H1 (cell line): ENCODE results near the gene SPP1. TPM values are rescaled to one million over a fixed set of nuclear protein-coding genes. Genes with fewer than 3 reads are reported as not detected.

ENCODE experiments used
- CTCF ChIA-PET: fragments of 300-600 bp; sonication (Branson Sonifier 250); formaldehyde crosslinking; loops from one replicate; lab custom pipeline; 2021; ENCODE audit not compliant: partially characterized antibody; lab: Charles Lee
- POLR2A ChIA-PET: fragments of 300-600 bp; sonication (Branson Sonifier 250); formaldehyde crosslinking; loops from one replicate; lab custom pipeline; 2021; ENCODE audit warnings: inconsistent platforms; ENCODE audit not compliant: partially characterized antibody; lab: Charles Lee
- DNase-seq, 2 experiments: peaks; one replicate each; pipeline versions ENCODE4 v3.0.0 to v3.0.0-alpha.2; 2010 to 2022; ENCODE audit warnings: low spot score in 2 of 2, low read depth in 1 of 2, mixed read lengths in 1 of 2
- FAIRE-seq: peaks from 2 replicates; lab custom pipeline; 2011; peaks lifted over from hg19 to GRCh38; lab: Jason Lieb, UNC
- H2AFZ ChIP-seq: 2 replicates; pipeline ENCODE4 v1.8.1; 2012; ENCODE audit warnings: low read length, inconsistent platforms
- H2AK5ac ChIP-seq: 2 replicates; pipeline ENCODE4 v1.6.1; 2013; ENCODE audit warnings: low read depth, low read length
- H2BK120ac ChIP-seq: replicated peaks from 2 replicates; pipeline ENCODE3; 2013; ENCODE audit warnings: low read depth, low read length, inconsistent platforms
- H2BK12ac ChIP-seq: 2 replicates; pipeline ENCODE4 v1.6.1; 2013; ENCODE audit warnings: low read depth, low read length
- H2BK15ac ChIP-seq: 2 replicates; pipeline ENCODE4 v1.6.1; 2013; ENCODE audit warnings: low read length
- H2BK20ac ChIP-seq: 2 replicates; pipeline ENCODE4 v1.6.1; 2013; ENCODE audit warnings: low read length
- H2BK5ac ChIP-seq: 2 replicates; pipeline ENCODE4 v1.6.1; 2013; ENCODE audit warnings: low read depth, low read length
- H3K14ac ChIP-seq: 2 replicates; pipeline ENCODE4 v1.6.1; 2013; ENCODE audit warnings: inconsistent platforms; ENCODE audit not compliant: insufficient read length
- H3K18ac ChIP-seq: 2 replicates; pipeline ENCODE4 v1.6.1; 2013; ENCODE audit warnings: low read length; ENCODE audit errors: extremely low read depth
- H3K23ac ChIP-seq: 2 replicates; pipeline ENCODE4 v1.6.1; 2013; ENCODE audit warnings: inconsistent platforms; ENCODE audit not compliant: insufficient read length
- H3K23me2 ChIP-seq: 2 replicates; pipeline ENCODE4 v1.6.1; 2013; ENCODE audit warnings: low read depth, low read length
- H3K27ac ChIP-seq: 2 replicates; pipeline ENCODE4 v1.6.1; 2011; ENCODE audit warnings: low read depth, low read length, inconsistent platforms
- H3K27me3 ChIP-seq, 4 experiments: replicated peaks in 1 of 4; 1 replicate in 1 of 4; 2 replicates in 3 of 4; pipeline versions ENCODE4 v1.6.1 to v1.8.1; 2011 to 2013; ENCODE audit warnings: low read length in 3 of 4, mild to moderate bottlenecking in 3 of 4, inconsistent platforms in 2 of 4, mixed read lengths in 2 of 4, moderate library complexity in 1 of 4; ENCODE audit not compliant: control insufficient read depth in 3 of 4, insufficient read depth in 3 of 4; ENCODE audit errors: extremely low read depth in 1 of 4
- H3K36me3 ChIP-seq, 4 experiments: 2 replicates each; pipeline versions ENCODE4 v1.6.1 to v1.8.1; 2011 to 2013; ENCODE audit warnings: mild to moderate bottlenecking in 4 of 4, low read length in 3 of 4, moderate library complexity in 2 of 4, control low read depth in 1 of 4, inconsistent platforms in 1 of 4; ENCODE audit not compliant: insufficient read depth in 4 of 4, control insufficient read depth in 2 of 4
- H3K4ac ChIP-seq: replicated peaks from 2 replicates; pipeline ENCODE3; 2013; ENCODE audit warnings: low read length, low read depth, mixed read lengths, inconsistent platforms; ENCODE audit not compliant: insufficient read length
- H3K4me1 ChIP-seq, 4 experiments: replicated peaks in 1 of 4; 1 replicate in 1 of 4; 2 replicates in 3 of 4; pipeline versions ENCODE4 v1.6.1 to v1.8.1; 2011 to 2013; ENCODE audit warnings: low read length in 3 of 4, inconsistent platforms in 2 of 4, mixed read lengths in 1 of 4; ENCODE audit not compliant: insufficient read depth in 4 of 4, control insufficient read depth in 3 of 4
- H3K4me2 ChIP-seq, 2 experiments: 2 replicates each; pipeline versions ENCODE4 v1.6.1 to v1.8.1; 2011 to 2013; ENCODE audit warnings: low read depth in 2 of 2, low read length in 2 of 2, control low read depth in 1 of 2, inconsistent platforms in 1 of 2, mild to moderate bottlenecking in 1 of 2; ENCODE audit not compliant: insufficient read depth in 1 of 2
- H3K4me3 ChIP-seq, 4 experiments: fragments of 200-600, 300-600 bp in 1 of 4; sonication (generic), shearing (Covaris generic), sonication (Bioruptor Twin) in 1 of 4; 2 replicates each; pipeline versions ENCODE4 v1.5.1 to v1.8.1; 2011 to 2016; ENCODE audit warnings: low read length in 4 of 4, low read depth in 3 of 4, control low read depth in 2 of 4, inconsistent platforms in 2 of 4, mild to moderate bottlenecking in 2 of 4, mixed read lengths in 1 of 4, moderate library complexity in 1 of 4; ENCODE audit not compliant: insufficient read depth in 2 of 4; ENCODE audit errors: extremely low read depth in 1 of 4
- H3K56ac ChIP-seq: replicated peaks from 2 replicates; pipeline ENCODE3; 2013; ENCODE audit warnings: low read depth, mild to moderate bottlenecking, mixed read lengths, low read length, inconsistent platforms; ENCODE audit not compliant: insufficient read length
- H3K79me1 ChIP-seq: 2 replicates; pipeline ENCODE4 v1.6.1; 2013; ENCODE audit warnings: low read depth, low read length, control low read depth
- H3K79me2 ChIP-seq, 2 experiments: 2 replicates each; pipeline versions ENCODE4 v1.6.1 to v1.8.1; 2012 to 2013; ENCODE audit warnings: low read length in 2 of 2, mild to moderate bottlenecking in 2 of 2, inconsistent platforms in 1 of 2; ENCODE audit not compliant: insufficient read depth in 2 of 2, control insufficient read depth in 1 of 2
- H3K9ac ChIP-seq, 4 experiments: replicated peaks in 1 of 4; 1 replicate in 1 of 4; 2 replicates in 3 of 4; pipeline versions ENCODE4 v1.6.1 to v1.8.1; 2011 to 2013; ENCODE audit warnings: low read depth in 3 of 4, low read length in 3 of 4, control low read depth in 2 of 4, mild to moderate bottlenecking in 2 of 4, moderate library complexity in 2 of 4, inconsistent platforms in 1 of 4; ENCODE audit errors: extremely low read depth in 1 of 4
- H3K9me3 ChIP-seq, 2 experiments: 2 replicates each; pipeline versions ENCODE4 v1.6.1 to v1.8.1; 2012 to 2013; ENCODE audit warnings: mild to moderate bottlenecking in 2 of 2, moderate library complexity in 2 of 2, control low read depth in 1 of 2, inconsistent platforms in 1 of 2, low read depth in 1 of 2, low read length in 1 of 2, mixed read lengths in 1 of 2; ENCODE audit not compliant: insufficient read depth in 2 of 2
- H4K20me1 ChIP-seq, 2 experiments: replicated peaks in 1 of 2; 2 replicates each; pipeline versions ENCODE3 to v1.8.1; 2011 to 2013; ENCODE audit warnings: inconsistent platforms in 2 of 2, low read length in 2 of 2, mild to moderate bottlenecking in 1 of 2; ENCODE audit not compliant: insufficient read depth in 2 of 2, control insufficient read depth in 1 of 2
- H4K5ac ChIP-seq: 2 replicates; pipeline ENCODE4 v1.6.1; 2013; ENCODE audit warnings: low read length, low read depth, mixed read lengths, inconsistent platforms; ENCODE audit not compliant: insufficient read length
- H4K8ac ChIP-seq: 2 replicates; pipeline ENCODE4 v1.8.0; 2013; ENCODE audit warnings: mild to moderate bottlenecking, moderate library complexity, low read length, inconsistent platforms; ENCODE audit not compliant: insufficient read depth; ENCODE audit errors: extremely low read depth
- H4K91ac ChIP-seq: replicated peaks from 2 replicates; pipeline ENCODE3; 2013; ENCODE audit warnings: low read length, mixed read lengths, inconsistent platforms; ENCODE audit not compliant: insufficient read length
- ATF2 ChIP-seq: IDR thresholded peaks from 2 replicates; pipeline ENCODE4 v1.6.1; 2012; ENCODE audit warnings: low read length, inconsistent platforms
- RAD21 ChIP-seq, 2 experiments: IDR thresholded peaks in 1 of 2; conservative IDR thresholded peaks in 1 of 2; 2 replicates each; pipeline ENCODE4 v1.6.1; 2011; ENCODE audit warnings: low read depth in 2 of 2, low read length in 2 of 2, improper control_type of control experiment in 1 of 2, inconsistent platforms in 1 of 2, mild to moderate bottlenecking in 1 of 2, moderate library complexity in 1 of 2
- polyA plus RNA-seq, 7 experiments: library from polyadenylated mRNA; depleted of rRNA in 3 of 7; stranded (reverse) in 5 of 7; unstranded in 2 of 7; fragments of >200 nt in 5 of 7; fragments of 200-250 nt in 2 of 7; gene quantifications; 1 replicate in 5 of 7; 2 replicates in 1 of 7; 4 replicates in 1 of 7; pipeline versions ENCODE4 v1.2.1 to v1.2.3, GENCODE V29; 2011 to 2013; ENCODE audit warnings: missing spikeins in 2 of 7, mixed read lengths in 2 of 7
- total RNA-seq: library from RNA; stranded (reverse); fragmentation: NEBNext Ultra II Directional; extraction: Animal tissue kit (Norgen Biotek cat#: 25700); gene quantifications from 2 replicates; pipeline ENCODE4 v1.2.1, GENCODE V29; 2021

SPP1 gene
- total and polyA plus RNA-seq, 2 of the 8 experiments (the other 6 are each of a cell fraction or from before 2014, with no cell fraction given) = 13.7 to 26.5 TPM

DNA sequence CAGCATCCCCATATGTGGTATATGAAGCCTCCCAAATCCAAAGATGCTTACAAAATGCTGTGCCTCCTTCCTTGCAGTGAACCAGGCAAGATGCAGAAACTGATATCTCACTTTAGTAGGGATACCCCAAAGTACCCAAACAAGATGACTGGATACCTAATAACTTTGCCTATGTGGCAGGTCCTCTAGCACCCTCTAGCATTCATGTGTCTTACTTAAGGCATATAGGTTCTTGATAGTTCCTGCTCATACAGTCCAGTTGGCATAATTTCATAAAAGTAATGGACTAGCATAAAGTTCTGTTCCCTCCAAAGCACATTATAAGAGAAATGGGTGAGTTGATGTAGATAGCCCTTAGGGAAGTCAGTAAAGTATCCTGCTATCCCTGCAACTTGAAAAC lies 36.8 kb upstream of the SPP1 start:
- H3K23ac ChIP-seq = no peak overlapping the region
- H4K20me1 ChIP-seq = no peaks in the 10 kb centered on the region
- no peak overlapping the region for H4K8ac ChIP-seq
- H2BK20ac ChIP-seq = no peak overlapping the region
- H3K36me3 ChIP-seq = peaks cover 0 to 28% (median 6%) of the 10 kb centered on the region in 4 experiments; a peak in 5 of 8 replicates
- H3K18ac ChIP-seq = no peak overlapping the region
- peaks cover 0 to 3% (median 0%) of the 10 kb centered on the region in 4 experiments; a peak in 3 of 7 replicates for H3K4me1 ChIP-seq
- no peak for FAIRE-seq
- no peak overlapping the region for H2AK5ac ChIP-seq
- CTCF ChIA-PET = interaction anchor here (0.6 to 1.9 kb wide), 5 partner anchors 13 to 32 kb away, joined by 3 to 8 read pairs (median 3); no protein-coding TSS in a partner anchor
- H3K79me2 ChIP-seq = peaks cover 0 to 8% of the 10 kb centered on the region in 2 experiments; a peak in 2 of 4 replicates
- no peak overlapping the region for H4K5ac ChIP-seq
- no peak overlapping the region for H2BK15ac ChIP-seq
- H3K27ac ChIP-seq = no peak overlapping the region
- no peak overlapping the region for H3K56ac ChIP-seq
- H2BK5ac ChIP-seq = no peak overlapping the region
- H4K91ac ChIP-seq = no peak overlapping the region
- peaks cover 2% of the 10 kb centered on the region in 2 experiments; a peak in 2 of 4 replicates for H3K9me3 ChIP-seq
- H2BK120ac ChIP-seq = no peak overlapping the region
- no peak overlapping the region for H2BK12ac ChIP-seq
- no peak overlapping the region for H3K9ac ChIP-seq
- H3K4ac ChIP-seq = no peak overlapping the region
- no peak overlapping the region for H3K14ac ChIP-seq
- no peak overlapping the region for H3K4me2 ChIP-seq
- H3K23me2 ChIP-seq = no peaks in the 10 kb centered on the region
- H2AFZ ChIP-seq = no peak overlapping the region
- no peaks in the 10 kb centered on the region for H3K27me3 ChIP-seq
- no peaks in the 10 kb centered on the region for H3K79me1 ChIP-seq
- H3K4me3 ChIP-seq = no peak overlapping the region
- POLR2A ChIA-PET = interaction anchor here (0.6 to 8.2 kb wide), 11 partner anchors 8 to 414 kb away, joined by 3 to 156 read pairs (median 4); partner anchors contain the start of gene SPP1
- no peak for DNase-seq
- peak in 1 of 2 experiments; percentile 7; a peak in 1 of 4 replicates for TF ChIP-seq RAD21 (IDR thresholded peaks at IDR 0.05 in 1 of 2, conservative IDR thresholded peaks at IDR 0.05 in 1 of 2; ENCODE audit: low read depth in 2 of 2, low read length in 2 of 2)
- no peak for TF ChIP-seq ATF2
